Dedifferentiated amniotic fluid mesenchymal stem cell (primary cell): ENCODE measurements around the gene VAC14.

Experiments used
- DNase-seq: peaks from one replicate; pipeline ENCODE4 v3.0.0-alpha.2; 2016; ENCODE audit errors: extremely low spot score

The VAC14 gene

DNA sequence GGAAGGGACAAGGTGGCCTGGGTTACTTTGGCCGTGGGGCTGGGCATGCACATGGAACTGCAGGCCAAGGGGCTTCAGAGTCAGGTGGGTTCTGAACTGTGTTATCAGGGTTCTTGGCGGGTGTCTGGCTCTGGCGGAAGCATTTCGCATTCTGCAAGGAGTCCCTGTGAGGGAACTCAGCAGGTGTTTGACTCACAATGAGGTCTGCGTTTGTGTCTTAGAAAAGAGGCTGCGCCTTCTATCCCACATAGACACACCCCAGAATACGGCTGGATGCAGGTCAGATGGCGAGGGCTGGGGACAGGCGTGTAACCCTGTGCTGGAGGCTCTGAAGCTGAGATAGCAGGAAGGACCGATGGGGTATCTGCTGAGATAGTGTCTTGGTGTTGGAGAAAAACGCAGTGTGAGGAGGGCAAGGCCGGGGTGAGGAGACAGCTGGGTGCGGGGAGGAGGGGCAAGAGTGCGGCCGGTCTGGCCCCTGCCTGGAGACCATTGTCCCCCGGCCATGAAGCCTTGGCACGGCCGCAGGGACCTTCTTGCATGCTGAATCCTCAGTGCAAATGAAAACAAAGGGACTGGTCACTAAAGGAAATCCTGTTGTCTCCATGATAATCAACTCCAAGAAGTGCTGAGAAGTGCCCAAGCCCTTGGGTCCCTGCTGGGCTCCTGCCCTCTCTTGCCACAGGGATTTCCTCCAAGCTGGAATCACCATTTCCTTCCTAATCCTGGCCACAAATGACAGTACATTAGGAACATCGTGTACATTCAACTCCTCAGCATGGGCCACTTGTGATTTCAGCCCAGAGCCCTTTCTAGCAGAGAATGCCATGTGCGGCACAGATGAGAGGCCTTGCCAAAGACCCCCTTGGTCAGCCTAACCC lies 92.4 kb downstream of the VAC14 start:
- no peak for DNase-seq

DNA sequence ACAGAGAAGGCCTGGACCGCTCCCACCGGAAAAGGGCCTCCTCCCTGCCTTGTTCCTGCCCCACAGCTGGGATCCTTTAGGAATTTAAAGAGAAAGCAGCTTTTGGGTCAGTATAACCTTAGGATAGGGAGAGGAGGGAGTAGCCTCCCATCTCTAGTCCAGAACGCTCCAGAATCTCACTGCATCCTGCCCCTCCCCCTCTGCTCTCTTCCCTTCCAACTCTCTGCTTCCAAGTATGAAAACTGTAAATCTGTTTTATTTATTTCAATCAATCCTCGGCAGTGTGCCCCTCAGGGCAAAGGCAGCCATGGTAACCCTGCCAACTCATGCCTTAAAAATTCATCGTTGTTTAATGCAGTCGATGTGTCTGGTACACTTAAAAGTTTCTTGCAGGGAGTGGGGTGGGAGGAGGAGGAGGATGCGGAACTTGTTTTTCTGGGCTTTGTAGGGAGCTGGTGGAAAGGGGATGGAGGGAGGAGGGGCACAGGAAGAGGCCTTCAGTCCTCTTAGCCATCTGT lies 94.0 kb downstream of the VAC14 start:
- DNase-seq, result peak; percentile 91

- no peak for DNase-seq
Measured at GRCh38 chr16:70705056-70705455, 95.9 kb downstream of the VAC14 start.

- no peak for DNase-seq
Measured at GRCh38 chr16:70704586-70704985, 96.4 kb downstream of the VAC14 start.

- no peak for DNase-seq
Measured at GRCh38 chr16:70703835-70704381, 97.0 kb downstream of the VAC14 start.

GRCh38 chr16:70703041-70703834 lies 97.7 kb downstream of the VAC14 start:
- peak; percentile 91 for DNase-seq

- no peak for DNase-seq
Measured at GRCh38 chr16:70702624-70703023, 98.3 kb downstream of the VAC14 start.

DNA sequence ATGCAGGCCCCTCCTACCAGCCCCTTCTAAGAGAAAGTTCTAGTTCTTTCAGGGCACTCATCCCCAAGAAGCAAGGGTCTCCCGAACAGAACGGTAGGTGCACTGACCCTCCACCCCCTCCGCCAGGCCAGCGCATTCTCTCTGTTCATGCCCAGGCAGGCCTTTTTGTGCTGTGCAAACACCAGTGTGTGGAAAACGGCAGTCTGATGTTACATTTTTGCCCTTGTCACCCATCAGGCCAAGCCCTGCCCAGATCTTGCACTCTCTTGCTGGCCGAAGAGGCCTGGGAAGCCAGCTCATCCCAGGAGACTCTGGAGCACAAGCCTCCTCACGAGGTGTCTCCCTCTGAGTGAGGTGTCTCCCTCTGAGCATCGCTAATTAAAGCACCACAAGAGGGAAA lies 99.0 kb downstream of the VAC14 start:
- no peak for DNase-seq

GRCh38 chr16:70701596-70701995 lies 99.4 kb downstream of the VAC14 start:
- no peak for DNase-seq

GRCh38 chr16:70701036-70701435 lies 99.9 kb downstream of the VAC14 start:
- no peak for DNase-seq

- no peak for DNase-seq
Measured at GRCh38 chr16:70700101-70701020, 100.6 kb downstream of the VAC14 start.

- DNase-seq, result no peak
Measured at GRCh38 chr16:70699696-70700095, 101.3 kb downstream of the VAC14 start.

- no peak for DNase-seq
Measured at GRCh38 chr16:70698901-70699300, 102.1 kb downstream of the VAC14 start.

DNA sequence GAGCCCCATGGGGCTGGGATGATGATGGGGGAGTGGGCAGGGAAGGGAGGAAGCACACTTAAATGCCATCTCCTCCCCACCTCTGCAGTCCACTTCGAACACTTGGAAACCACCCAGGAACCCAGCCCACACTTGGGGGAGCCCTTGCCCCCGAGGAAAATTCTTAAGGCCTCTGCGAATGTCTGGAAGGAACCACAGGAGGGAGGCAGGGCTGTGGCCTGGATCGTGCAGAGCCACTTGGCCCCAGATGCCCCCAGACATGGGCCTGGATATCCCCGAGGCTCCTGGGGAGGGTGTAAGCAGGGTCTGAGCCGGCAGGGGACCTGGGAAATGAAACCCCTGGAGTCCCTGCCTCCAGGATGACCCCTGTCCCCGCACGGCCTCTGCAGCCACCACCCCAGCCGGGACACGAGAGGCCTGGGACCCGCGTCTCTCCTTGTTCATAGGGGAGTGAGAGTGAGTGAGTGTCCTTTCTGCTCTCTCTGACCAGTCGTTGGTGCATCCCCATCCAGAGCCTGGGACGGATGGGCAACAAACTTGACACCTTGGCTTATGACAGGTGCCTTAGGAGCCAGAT lies 103.3 kb downstream of the VAC14 start:
- peak; percentile 56 for DNase-seq

- no peak for DNase-seq
Measured at GRCh38 chr16:70696952-70697593, 103.9 kb downstream of the VAC14 start.

GRCh38 chr16:70696355-70696754 lies 104.6 kb downstream of the VAC14 start:
- no peak for DNase-seq

GRCh38 chr16:70695331-70696070 lies 105.5 kb downstream of the VAC14 start:
- no peak for DNase-seq

DNA sequence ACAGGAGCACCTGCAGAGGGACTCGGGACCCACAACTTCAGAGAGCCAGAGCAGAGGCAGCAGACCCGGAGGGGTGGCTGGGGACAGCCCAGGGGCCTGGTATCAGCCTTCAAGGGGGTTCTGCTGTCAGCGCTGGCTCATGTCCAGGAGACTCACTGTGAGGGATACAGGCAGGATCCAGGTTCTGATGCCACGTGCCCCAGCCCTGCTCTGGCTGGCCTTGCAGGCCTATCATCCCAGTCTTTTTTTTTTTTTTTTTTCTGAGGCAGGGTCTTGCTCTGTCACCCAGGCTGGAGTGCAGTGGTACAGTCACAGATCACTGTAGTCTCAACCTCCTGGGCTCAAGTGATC lies 106.1 kb downstream of the VAC14 start:
- no peak for DNase-seq

DNA sequence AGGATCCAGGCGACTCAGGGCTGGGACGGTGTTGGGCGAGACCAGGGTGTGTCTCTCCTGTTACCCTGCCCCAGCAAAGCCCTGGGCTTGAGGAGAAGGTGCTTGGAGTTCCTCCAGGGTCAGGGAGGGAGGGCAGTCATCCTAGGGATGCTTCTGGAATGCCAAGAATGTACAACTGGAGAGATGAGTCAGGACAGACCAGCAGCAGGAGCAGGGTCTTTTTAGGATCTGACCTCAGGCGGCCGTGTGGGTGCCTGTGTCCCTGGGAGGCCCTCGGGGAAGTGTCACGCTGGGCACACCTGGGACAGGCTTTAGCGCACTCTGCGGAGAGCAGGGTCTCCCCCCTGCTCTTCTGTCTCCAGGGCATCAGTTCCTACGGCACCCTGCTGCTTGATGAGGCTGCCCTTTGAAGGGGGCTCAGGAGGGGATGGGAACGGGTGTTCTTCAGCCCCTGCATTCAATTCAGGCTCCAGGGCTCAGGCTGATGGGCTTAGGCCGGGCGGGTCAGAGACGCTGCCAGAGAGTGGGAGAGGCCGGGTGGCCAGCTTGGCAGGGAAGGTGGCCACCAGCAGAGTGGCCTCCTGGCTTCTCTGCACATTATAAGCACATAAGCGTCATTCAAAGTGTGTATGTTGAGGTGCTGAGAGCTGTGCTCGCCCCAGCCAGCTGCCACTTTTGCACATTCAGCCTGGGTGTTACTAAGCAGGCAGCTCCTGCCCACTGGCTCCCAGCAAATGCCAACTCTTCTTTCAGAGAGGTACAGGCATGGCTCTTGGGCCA lies 106.7 kb downstream of the VAC14 start:
- DNase-seq, result peak; percentile 59
